Forelimb muscle (tissue), 1 donor: ENCODE data around the gene ZSCAN22. TPM values are rescaled to one million over a fixed set of nuclear protein-coding genes. Genes with fewer than 3 reads are reported as not detected.
A peak's percentile ranks its signal among the peaks of the same experiment; 100 is the strongest.

Source experiments
- DNase-seq: peaks from one replicate; pipeline ENCODE4 v3.0.0-alpha.2; 2013; ENCODE audit warnings: low read depth
- polyA plus RNA-seq: library from polyadenylated mRNA; unstranded; fragments of 120-200 nt; gene quantifications from one replicate; pipeline ENCODE4 v1.2.1, GENCODE V29; 2013; ENCODE audit not compliant: insufficient read length

Gene ZSCAN22
- polyA plus RNA-seq, 1 donor = 2.7 TPM

GRCh38 chr19:58351558-58351878, 24.7 kb downstream of the ZSCAN22 start:
- no peak for DNase-seq

GRCh38 chr19:58351990-58352755, 25.4 kb downstream of the ZSCAN22 start:
- no peak for DNase-seq

GRCh38 chr19:58352760-58353671, 26.2 kb downstream of the ZSCAN22 start, which contains the start of gene A1BG:
Gene A1BG, minus strand, starts transcription at chr19:58353492. Its CDS starts 55 bp downstream, at chr19:58353437.
- no peak for DNase-seq

- DNase-seq = no peak
These were observed 27.1 kb downstream of the ZSCAN22 start for GRCh38 chr19:58353717-58354477.

DNA sequence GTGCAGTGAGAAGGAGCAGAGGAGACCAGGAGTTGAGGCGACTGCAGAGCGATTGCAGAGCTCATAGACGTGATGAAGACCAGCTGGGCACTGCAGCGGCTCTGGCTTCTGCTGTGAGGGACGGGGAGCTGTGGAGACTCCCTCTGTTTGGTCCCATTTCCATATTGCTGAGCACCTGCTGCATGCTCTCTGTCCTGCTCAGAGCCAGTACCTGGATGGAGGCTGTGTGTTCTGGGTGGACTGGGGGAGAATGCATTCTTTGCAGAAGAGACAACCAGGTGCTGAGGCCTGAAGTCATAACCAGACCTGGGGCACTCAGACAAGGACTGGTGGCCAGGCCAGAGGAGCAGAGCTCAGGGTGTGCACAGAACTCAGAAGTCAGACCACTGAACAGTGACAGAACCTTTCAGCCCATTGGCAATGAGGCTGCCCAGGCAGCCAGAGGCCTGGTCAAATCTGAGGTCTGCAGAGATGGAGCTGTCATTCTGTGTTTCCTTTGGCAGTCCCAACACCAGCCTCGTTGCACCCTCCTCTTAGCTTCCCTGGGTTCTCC, 27.8 kb downstream of the ZSCAN22 start:
- no peak for DNase-seq

DNA sequence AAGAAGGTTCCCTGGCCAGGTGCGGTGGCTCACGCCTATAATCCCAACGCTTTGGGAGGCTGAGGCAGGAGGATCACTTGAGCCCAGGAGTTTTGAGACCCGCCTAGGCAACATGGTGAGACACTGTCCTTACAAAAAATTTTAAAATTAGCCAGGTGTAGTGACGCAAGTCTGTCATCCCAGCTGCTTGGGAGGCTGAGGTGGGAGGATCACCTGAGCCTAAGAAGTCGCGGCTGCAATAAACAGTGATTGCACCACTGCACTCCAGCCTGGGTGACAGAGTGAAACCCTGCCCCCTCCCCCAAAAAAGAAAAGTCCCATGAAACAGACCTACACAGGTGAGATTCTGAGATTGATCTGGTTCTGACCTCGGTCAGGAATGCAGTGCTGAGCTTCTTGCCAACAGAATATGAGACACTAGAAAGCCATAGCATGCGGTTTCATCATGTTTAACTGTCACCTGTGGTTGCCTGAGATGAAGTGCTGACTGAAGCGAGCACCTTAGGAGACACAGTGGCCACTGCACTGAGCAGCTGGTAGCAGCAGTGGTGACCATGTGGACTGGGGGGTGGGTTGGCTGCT, 28.5 kb downstream of the ZSCAN22 start:
- DNase-seq = no peak

DNA sequence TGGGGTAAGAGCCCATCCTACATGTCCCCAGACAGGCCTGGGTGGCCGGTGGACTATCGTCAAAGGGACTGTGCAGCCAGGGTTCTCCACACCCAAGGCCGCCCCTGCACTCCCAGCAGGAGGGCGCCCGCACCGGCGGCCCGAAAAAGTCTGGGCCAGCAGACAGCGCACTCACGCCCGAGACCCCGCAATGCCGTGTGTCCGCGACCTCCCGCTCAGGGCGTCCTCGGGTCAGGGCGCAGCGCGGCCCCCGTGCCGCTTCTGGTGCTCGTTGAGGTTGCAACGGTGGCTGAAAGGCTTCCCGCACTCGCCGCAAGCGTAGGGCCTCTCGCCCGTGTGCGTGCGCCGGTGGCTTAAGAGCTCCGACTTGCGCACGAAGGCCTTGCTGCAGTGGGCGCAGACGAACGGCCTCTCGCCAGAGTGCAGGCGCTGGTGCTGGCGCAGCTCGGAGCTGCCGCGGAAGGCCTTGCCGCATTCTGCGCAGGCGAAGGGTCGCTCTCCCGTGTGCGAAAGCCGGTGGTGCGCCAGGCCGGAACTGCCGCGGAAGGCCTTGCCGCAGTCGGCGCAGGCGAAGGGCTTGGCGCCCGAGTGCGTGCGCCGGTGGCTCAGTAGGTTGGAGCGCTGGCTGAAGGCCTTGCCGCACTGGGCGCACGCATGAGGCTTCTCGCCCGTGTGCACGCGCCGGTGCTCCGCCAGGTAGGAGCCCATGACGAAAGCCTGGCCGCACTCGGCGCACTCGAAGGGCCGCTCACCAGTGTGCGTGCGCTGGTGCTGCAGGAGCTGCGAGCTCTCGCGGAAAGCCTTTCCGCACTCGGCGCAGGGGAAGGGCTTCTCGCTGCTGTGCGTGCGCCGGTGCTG, 29.3 kb downstream of the ZSCAN22 start:
- no peak for DNase-seq

DNA sequence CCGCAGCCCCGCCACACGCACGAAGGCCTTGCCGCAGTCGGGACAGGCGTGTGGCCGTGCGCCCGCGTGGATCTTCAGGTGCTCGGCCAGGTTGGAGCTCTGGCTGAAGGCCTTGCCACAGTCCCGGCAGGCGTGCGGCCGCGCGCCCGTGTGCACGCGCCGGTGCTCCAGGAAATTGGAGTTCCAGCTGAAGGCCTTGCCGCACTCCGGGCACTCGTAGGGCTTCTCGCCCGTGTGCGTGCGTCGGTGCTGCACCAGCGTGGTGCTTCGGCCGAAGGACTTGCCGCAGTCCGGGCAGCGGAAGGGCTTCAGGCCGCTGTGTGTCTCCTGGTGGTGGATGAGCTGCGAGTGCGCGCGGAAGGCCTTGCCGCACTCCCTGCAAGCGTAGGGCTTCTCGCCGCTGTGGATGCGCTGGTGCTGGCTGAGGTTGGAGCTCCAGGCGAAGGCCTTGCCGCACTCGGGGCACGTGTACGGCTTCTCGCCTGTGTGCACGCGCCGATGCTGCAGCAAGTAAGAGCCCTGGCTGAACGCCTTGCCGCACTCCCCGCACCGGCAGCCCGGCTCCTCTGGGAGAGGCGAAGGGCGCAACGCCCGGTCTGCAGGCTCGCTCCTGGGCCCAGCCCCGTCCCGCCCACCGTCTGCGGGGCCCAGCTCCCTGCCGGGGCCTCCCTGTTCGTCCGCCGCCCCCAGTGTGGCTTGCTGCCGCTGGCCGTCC, 30.1 kb downstream of the ZSCAN22 start:
- no peak for DNase-seq

- no peak for DNase-seq
These were observed 30.8 kb downstream of the ZSCAN22 start for GRCh38 chr19:58357481-58358145.

DNA sequence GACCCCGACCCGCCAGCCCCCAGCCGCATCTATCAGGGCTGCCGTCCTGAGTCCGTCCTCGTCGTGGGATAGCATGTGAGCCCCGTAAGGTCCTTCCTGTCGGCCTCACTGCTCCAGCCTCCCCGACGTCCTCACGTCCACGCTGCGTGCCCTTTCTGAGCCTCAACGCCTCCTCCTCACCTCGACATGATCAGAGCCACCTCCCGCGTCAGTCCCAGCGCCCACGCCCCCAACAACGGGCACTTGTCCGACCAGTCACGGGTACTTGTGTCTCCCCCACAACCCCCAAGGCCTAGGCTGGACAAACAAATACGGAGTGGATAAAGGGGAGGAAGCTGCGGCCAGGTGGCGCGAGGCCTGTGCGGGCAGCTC, 35.1 kb downstream of the ZSCAN22 start:
- DNase-seq = no peak

DNA sequence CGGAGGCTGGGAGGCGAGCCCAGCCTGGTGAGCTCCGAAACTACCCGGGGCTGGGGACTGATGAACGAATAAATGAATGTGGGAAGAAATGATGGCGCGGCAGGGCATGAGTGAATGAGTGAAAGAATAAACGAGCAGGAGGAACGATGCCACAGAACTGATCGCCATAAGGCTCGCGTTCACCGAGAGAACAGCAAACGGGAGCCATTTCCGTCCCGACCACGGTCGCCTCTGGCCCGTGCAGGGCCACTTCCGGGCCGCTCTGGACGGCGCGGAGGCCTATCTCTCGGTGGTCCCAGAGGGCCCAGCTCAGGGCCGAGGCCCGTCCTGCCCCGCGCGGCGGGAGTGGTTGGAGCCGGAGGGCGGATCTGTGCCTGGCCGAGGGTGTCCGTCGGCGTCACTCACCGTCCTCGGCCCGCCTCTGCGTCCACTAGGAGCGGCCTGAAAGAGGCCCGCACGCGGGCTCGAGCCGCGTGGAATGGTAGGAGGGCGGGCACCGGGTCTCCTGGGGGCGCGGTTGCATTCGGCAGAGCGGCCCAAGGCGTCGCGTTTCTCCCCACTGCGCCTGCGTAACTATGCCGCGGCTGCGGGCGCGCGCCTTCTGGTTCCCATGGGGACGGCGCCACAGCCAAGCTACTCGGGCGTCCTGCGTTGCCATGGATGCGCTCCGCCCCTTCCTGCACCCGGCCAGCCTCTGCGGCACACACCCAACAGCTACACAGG, 35.6 kb downstream of the ZSCAN22 start, which contains the start of gene ZNF497:
ZNF497 (minus strand) TSS at position 480 of the 723 bp plus-strand sequence. CDS start 5,116 bp downstream, outside the sequence.
- peak; percentile 80 for DNase-seq

GRCh38 chr19:58364146-58364545, 37.4 kb downstream of the ZSCAN22 start:
- DNase-seq = no peak

DNA sequence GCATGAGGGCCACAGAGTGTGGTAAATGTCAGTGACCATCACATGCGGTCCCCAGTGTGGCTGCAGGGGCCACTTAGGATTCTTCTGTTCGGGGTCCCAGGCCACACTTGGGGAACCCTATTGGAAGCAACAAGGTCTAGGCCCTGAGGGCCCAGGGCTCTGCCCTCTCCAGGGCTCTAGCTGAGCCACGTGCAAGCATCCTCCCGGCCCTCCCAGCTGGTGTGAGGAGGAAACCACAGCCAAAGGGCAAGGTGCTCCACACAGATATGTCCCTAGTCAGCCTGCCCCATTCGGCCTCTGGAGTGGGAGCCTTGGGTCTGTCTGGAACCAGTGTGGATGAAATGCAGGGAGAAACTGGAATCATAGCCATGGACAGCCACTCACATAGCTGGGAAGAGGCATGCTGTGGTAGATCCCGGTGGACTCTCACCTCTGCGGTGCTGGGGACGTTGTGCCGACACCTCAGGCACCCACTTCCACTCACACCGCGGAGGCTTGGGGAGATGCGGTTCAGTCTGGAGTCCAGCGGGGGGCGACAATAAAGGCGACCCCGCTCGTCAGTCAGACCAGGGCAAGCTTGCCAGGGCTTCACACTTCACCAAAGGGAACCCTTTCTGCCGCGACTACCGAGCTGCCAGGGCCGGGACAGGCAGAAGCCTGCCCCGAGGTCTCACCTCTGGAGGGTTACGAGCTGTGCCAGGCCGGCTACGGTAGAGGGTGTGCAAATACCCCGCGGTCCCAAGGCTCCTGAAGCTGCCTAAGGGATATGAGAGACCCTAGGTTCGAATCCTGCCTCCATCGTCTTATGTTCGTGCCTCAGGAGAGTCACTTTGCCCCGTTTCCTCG, 40.0 kb downstream of the ZSCAN22 start:
- DNase-seq = no peak

GRCh38 chr19:58367698-58368454, 41.1 kb downstream of the ZSCAN22 start:
- DNase-seq = no peak

- DNase-seq = no peak
These were observed 42.0 kb downstream of the ZSCAN22 start for GRCh38 chr19:58368561-58369360.
